ENCODE data around the gene ASXL3.

GRCh38 chr18:33666915-33667314 is 88.9 kb downstream of the ASXL3 start:
- no peak for TF ChIP-seq CTCF (conservative IDR thresholded peaks at IDR 0.05; ENCODE audit: low read depth, low read length)
- no peak for TF ChIP-seq EZH2 (IDR thresholded peaks at IDR 0.05; ENCODE audit: borderline replicate concordance, low read depth, low read length, poor library complexity, severe bottlenecking)
